Smooth muscle cell of the brain vasculature (primary cell): ENCODE measurements around the gene IER5.
A peak's percentile ranks its signal among the peaks of the same experiment; 100 is the strongest.
"Not testable (repeated sequence)": the region's sequence is repeated elsewhere in the genome, so short reads cannot be mapped to it uniquely, and the experiment has no call there.

Experiments
- DNase-seq: peaks from one replicate; pipeline ENCODE4 v3.0.0-alpha.2; 2012; ENCODE audit warnings: low read depth, low spot score

The IER5 gene

DNA sequence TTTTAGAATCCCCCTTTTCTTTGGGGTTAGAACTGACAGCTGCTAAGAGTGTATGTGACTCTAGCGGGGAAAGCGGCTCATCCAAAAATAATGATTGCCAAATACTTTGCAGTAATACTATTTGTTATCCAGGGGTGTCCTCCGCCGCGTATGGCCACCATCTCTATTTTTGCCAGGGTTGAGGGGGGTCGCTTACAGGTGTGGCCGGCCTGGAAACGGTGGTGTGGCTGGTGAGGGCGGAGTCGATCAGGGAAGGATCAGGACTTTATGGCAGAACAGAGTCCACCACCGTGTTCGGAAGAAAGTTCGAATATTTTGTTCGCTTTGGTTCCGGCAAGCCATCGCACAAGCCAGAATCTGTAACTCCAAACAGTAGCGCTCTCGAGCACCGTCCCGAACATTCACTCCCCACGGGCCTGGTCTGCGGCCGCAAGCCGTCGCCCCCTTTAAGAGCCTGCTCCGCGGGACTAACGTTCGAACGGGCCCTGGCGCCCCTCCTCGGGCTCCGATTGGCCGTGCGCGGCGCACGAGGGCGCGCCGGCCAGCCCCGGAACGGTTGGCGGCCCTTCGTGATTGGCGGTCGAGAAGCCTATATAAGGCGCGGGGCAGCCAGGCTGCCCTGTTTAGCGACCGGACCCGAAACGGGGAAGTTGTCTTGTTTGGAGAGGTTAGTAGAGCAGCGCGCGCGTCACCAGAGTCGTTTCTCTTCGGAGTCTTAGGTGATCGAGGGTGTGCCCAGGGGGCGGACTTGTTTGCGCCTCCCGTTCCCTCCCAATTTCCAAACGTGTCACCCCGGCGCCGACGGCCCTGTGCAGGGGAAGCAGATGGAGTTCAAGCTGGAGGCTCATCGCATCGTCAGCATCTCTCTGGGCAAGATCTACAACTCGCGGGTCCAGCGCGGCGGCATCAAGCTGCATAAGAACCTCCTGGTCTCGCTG is at the start of gene IER5:
TSS of gene IER5 (plus strand) at position 622 of the 938 bp plus-strand sequence. CDS start at position 825, 203 bp downstream.
- peak; percentile 91 for DNase-seq

DNA sequence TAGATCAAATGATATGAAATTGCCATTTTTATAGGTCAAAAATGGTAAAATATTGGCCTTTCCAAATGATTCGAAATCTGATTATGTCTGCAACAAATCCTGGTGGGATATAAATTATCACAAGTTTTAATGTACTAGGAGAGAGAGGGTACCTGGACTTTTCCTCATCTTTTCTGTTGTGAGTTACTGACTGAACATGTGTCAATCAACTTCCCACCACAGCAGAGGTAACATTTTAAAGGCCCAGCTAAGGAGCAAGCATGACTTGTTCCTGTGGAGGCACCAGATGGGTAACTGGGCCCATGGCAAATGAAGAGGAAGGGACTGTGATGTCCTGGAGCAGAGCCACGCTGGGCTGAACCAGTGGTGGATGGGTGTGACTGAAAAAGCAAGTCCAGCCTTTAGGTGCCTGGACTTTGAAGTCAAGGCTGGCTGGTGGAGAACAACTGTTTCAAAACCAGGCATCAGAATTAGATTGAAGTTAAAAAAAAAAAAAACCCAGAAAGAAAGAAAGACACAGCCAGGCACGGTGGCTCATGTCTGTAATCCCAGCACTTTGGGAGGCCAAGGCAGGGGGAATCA is 48.1 kb upstream of the IER5 start:
- DNase-seq, result no peak

DNA sequence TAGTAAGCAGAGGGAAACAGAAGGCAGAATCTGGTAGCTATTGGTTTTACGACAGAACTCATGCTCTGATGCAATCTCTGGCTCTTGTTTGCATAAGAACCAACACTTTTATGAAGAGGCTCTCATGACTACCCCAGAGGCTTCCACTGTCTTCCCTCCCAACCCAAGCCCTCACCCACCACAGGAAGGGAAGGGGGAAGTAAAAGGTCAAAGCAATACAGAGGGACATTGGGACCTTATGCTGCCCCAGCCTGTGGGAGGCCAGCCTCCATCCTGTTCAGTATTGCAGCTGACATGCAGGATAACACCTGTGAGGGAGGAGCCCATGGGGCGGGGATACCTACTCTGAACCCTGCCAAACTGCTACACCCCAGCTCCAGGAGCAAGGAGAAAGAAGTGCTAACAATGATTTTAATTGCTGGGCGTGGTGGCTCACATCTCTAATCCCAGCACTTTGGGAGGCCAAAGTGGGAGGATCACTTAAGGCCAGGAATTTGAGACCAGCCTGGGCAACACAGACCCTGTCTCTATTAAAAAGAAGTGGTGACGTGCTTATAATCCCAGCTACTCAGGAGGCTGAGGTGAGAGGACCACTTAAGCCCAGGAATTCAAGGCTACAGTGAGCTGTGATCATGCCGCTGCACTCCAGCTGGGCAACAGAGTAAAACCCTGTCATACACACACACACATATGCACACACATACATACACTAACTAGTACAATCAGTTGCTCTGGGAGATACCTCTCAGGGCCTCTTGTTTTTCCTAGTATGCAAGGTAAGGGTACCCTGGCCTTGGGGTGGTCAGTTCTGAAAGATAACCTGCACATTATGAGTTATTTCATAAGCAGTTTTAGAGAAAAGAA is 45.2 kb upstream of the IER5 start:
- DNase-seq, result no peak

DNA sequence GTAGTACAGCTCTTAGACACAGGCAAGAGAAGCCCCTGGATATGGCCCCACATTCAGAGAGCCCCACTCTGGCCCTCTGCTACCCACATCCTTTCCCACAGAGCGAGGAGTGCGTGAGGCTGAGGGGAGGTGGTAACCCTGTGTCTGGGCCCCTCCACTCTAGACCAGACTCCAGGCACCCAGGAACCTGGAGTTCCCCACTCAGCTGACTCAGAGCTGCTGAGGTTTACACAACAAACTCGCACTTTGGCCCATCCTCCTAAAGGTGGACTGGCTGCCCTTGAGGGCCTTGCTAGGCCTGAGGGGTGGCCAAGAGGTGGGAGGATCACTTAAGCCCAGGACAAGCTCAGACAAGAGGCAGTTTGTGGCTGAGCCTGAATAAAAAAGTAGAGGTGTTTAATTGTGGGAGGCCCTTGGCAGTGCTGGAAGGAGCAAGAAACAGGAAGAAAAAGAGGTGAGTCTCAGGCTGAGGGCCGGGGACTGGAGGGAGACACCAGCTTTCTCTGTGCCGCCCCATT is 44.0 kb upstream of the IER5 start:
- DNase-seq, result no peak

DNA sequence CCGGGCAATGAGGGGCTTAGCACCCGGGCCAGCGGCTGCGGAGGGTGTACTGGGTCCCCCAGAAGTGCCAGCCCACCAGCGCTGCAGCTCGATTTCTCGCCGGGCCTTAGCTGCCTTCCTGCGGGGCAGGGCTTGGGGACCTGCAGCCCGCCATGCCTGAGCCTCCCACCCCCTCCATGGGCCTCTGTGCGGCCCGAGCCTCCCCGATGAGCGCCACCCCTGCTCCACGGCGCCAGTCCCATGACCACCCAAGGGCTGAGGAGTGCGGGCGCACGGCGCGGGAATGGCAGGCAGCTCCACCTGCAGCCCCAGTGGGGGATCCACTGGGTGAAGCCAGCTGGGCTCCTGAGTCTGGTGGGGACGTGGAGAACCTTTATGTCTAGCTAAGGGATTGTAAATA is 42.6 kb upstream of the IER5 start:
- DNase-seq, result not testable (repeated sequence)

DNA sequence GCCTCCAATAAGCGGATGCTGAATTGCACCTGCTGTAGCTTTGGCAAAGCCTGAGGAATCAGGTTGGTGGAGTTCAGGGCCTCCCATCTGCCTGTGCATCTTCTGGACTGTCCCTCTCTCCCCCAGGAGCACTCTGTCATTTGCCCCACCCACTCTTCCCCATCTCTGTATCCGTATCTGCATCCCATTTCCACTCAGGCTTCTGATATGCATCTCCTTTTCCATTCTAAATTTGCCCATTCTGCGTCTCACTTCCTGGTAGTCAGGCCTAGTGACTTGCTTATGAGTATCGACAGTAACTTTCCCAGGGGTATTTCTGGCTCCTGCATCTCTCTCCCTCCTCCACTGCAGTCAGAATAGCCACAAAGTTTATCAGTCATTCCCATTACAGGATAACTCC is 39.1 kb upstream of the IER5 start:
- DNase-seq, result no peak

DNA sequence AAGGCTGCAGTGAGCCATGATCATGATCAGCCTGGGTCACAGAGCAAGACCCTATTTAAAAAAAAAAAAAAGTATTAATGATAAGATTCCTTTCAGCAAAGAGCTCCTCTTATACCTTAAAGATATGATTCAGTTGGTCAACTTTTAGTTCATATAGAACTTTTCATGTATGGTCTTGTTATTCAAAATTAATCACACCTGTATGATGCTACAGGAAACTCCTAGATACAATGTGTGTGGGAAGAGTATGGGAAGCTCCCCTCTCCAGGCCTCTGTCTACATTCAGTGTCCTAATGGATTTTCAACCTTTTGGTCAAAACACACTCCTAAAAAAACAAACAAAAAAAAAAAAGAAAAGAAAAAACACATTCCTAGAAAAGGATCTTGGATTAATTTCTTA is 37.6 kb upstream of the IER5 start:
- no peak for DNase-seq

DNA sequence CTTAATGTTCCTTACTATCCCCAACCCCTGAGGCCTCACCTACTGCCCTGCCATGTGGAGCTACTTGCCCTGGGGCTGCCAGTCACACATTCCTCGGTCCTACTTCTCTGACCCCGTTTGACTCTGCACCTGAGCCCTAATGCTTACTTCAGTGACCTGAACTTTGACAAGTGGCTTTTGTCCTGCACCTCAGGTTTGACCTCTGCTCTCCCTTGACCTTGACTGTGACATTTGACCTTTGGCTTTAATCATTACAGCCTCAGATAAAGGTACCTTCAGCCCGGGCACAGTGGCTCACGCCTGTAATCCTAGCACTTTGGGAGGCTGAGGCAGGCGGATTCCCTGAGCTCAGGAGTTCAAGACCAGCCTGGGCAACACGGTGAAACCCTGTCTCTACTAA is 31.9 kb upstream of the IER5 start:
- no peak for DNase-seq

DNA sequence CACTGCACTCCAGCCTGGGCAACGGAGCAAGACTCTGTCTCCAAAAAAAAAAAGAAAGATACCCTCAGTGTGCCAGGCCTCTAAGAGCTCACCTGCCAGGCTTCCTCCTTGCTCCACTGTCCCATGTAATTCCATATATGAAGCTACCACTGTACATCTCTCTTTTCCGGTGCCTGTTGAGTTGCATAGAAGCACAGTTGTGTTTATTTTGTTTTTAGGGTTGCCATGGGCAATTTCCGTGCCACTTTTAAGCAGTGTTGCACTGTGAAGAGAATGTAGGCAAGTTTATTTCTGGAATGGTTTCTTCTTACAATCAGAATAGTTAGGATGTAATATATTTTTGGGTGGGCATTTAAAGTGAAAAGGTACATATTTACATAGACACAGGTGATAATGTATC is 31.4 kb upstream of the IER5 start:
- DNase-seq, result no peak

DNA sequence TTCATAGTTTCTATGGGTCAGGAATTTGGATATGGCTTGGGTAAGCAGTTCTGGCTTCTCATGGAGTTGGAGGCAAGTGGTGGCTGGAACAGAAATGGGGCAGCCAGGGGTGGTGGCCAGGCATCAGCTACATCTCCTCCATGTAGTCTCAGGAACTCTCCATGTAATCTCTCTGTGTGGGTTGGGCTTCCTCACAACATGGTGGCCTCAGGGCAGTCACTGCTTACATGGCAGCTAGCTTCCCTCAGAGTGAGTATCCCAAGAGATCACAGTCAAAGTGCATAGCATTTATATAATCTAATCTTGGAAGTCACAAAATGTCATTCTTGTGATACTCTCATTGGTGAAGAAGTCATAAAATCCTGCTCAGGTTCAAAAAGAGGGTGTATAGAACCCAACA is 29.1 kb upstream of the IER5 start:
- DNase-seq, result no peak

DNA sequence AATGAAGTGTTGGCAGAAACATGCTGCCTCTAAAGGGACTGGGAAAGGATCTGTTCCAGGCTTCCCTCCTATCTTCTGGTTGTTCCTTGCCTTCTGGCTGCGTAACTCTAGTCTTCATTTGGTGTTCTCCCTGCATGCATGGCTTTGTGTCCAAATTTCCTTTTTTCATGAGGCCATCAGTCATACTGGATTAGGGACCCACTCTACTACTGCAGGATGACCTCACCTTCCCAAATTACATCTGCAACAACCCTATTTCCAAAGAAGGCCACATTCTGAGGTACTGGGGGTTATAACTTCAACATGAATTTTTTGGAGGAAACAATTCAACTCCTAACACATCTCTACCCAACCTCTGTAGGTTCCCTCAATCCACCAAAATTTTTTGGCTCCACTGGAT is 28.4 kb upstream of the IER5 start:
- DNase-seq, result no peak

DNA sequence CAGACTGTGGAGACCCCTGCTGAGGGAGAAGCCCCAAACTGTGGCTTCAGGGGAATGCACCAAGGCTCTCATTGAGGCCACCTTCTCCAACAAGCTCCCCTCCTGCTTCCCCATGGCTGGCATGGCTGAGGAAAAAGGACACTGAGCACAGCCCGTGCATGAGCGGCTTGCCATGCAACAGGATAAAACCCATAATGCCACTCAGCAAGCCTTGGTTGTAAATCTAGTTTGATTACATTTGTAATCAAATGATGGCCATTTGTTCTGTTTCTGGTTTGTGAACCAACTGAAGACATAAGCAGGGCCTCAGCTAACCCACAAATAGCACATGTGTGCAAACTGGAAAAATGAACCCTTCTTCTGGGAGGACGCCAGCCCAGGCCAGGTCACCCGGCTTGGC is 27.6 kb upstream of the IER5 start:
- DNase-seq, result not testable (repeated sequence)

DNA sequence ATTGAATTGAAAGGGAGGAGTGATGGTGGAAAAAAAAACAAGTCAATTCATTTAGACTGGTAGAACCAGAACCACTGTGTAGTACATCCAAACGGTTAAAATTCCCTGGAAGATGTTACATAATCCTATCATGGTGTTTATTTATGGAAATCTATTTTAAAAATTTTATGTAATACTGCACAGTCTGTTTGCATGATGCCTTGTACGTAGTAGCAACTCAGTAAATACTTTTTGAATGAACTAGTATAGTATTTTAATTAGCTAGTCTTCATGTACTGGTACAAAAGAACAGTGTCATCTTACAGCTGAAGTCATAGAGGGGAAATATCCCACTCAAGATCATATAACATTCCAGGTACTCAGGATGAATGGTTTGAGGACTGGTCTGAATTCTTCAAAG is 27.0 kb upstream of the IER5 start:
- DNase-seq, result no peak

DNA sequence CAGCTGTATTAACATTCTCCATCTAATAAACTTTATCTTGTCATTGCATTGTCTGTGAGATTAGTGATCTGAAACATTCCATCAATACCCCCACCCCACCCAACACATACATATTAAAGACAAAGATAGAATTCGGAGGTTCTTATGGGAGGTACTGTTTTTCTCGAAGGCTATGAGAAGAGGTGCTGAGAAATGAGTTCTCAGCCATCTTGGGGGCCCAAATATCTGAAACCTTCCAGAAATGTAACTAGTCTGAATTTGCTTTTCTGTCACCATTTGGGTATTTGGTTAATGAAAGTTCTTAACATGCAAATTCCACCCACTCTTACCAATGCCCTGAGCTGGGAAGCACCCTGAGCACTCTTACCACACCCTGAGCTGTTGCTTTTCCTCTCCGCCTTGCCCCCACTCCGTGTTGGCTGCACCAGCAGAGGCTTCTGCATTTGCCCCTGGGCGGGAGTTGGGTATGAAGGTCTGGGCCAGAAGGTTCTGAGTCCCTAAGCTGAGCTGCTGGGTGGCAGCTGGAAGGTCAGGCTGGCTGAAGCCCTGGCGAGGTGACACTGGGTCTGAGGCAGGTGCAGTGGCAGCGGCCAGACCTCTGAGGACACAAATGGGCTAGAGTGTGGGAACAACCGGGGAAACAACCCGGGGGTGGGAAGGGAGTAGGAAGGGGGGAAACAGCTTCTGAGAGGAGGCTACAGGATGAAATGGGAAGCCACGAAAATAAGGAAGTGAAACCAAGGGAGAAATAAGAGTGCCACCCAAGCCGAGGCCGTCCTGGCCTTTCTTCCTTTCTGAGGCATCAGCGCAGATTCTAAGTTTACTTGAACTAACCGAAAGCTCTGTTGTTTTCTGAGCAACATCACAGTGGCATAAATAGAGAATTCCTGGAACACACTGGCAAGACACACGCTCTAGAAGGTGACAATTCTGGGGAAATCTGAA is 26.3 kb upstream of the IER5 start:
- no peak for DNase-seq

DNA sequence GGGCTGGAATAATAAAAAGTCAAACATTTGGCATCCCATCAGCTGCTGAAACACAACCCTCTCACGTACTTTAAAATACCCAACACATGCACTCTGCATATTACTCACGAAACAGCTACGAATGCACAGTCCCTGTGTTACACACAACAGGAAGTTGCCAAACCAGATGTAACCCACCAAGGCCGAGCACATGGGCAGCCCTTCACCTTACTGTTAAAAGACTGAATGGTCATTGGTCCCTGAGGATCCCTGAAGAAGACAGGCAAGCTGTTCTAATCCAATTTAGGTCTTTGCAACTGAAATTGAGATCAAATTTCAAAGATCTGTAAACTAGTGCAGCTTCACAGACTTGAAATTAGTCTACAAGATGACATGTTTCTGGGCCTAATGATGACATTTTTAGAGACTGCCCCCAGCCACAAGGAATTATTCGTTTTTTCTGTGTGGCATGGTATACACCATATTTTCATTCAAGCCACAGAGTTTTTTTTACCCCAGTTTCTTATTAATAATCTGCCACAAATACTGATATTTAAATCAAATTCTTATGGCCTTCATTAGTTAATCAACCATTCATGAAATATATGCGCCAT is 25.6 kb upstream of the IER5 start:
- DNase-seq, result no peak

DNA sequence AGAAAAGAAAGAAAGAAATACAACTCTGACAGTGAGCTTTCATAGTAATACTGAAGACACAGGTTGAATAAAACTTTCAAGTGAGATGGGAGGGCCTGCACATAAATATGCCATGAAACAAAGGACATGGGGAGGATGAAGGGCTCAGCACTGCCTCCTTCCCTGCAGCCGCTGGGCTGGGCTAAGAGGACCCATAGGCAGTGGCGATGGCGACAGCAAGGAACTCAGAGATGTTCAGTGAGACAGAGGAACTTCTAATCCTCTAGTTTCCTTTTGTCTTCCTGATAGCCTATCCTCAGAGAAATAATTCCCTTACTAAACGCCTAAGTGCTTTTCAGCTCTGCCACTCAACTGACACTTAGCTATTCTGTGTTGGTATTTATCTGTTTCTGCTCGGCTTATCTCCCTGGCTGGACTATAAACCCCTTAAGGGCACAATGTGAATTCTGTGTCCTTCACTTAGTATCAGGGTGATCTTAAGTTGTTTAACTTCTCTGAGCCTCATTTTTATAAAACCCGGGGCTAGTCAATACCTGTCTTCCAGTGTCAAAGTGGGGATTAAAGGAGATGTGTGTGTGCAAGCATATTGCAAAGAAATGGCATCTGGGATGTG is 24.4 kb upstream of the IER5 start:
- DNase-seq, result no peak

DNA sequence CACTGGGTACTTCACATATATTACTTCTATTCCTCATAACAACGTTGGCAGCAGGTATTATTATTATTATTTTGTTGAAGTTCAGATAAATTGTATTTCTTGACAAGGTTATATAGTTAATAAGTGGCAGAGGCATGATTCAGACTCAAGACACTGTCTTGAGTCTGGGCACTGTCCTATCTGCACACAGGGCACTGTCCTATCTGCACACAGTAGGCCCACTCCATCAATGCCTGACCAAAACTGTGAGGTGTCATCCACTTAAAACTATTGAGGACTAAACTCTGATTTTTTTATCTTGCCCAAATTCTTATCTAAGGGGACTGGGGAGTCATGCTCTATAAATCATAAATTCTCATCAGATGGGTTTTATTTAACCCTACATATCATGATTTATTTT is 23.8 kb upstream of the IER5 start:
- DNase-seq, result no peak

DNA sequence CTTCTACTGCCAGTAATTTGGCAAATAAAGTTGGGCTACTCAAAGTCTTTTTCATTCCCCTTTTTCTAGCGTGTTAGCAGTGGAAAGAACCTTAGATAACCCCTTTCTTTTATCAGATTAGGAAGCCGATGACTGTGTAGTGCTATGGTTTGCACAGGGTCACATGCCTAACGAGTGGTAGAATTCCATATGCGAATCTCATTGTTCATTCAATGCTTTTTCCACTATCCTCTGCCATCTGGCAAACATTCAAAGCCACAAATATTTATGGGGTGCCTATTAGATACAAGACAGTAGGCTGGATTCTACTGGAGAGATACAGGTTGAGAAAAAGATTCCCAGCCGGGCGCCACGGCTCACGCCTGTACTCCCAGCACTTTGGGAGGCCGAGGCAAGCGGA is 14.9 kb upstream of the IER5 start:
- no peak for DNase-seq

DNA sequence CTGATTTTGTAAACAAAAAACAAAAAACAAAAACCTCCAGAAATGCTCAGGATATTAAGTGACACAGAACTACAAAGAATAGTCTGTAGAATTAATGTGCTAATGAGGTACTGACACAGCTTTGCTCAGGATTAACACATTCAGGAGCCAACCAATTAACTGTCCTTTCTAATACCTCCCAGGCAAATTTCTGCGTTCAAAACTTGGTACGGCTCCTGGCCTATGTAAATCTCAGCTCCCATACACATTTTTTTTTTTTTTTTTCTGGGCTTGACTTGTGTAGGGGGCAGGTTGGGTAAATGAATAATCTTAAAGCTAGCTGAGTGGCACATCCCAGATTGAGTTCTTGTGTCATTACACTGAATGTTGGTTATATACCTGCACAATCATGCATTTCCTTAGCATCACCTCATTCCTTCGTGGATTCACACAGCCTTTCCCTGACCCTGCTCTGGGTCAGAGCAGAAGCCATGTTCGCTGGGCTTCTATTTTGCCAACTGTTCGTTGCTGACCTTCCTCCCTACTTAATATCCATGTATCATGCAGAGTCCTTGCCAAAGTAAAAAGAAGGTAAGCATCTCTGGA is 12.6 kb upstream of the IER5 start:
- no peak for DNase-seq

DNA sequence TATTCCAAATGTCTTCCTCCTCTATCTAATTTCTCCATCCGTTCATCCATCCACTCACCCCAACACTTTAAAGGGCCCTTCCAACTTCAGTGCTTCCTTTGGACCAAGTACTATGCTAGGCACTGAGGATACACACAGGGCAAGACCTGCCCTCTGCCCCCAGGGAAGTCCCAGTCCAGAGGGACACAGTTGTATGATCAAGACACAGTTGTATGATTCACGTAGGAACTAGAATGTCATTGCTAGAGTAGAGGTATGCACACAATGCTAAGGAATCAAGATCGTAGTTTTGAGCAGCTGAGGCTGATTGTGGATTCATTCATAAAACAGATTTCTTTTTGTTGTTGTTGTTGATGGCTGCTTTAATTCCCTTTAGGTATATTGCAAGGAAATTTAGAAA is 11.6 kb upstream of the IER5 start:
- no peak for DNase-seq
